ENCODE data around the gene SLC39A12. TPM values are rescaled to one million over a fixed set of nuclear protein-coding genes. Genes with fewer than 3 reads are reported as not detected.

Gene SLC39A12
- polyA plus RNA-seq, 2 donors = 0.01 TPM; not detected in 1

DNA sequence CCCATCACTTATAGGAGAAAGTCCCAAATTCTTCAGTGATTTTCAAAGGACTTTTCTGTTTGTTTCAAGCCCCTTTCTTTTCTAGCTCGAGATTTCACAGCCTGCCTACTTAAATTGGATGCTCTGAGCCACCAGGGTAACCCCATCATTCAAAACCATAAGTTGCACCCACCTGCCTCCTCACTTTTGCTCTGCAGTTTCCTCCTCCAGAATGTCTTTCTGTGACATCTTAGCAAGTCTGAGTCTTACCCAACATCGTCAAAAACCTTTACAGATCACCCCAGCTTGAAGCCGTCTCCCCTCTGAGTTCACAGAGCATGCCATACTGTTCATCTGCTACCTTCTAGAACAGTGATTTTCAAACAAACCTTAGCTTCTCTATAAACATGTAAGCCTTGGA is 124.2 kb downstream of the SLC39A12 start:
- Histone ChIP-seq H3K27me3 (ENCODE audit: control insufficient read depth in 1 of 2, insufficient read depth in 2 of 2, low read length in 2 of 2) (no peaks in the 10 kb centered on the region), H3K4me3 (ENCODE audit: low read depth in 1 of 2, low read length in 2 of 2) (no peak overlapping the region), H3K4me1 (ENCODE audit: control insufficient read depth in 2 of 2, insufficient read depth in 2 of 2, low read length in 1 of 2) (no peaks in the 10 kb centered on the region), H3K9me3 (ENCODE audit: control insufficient read depth in 2 of 2, insufficient read depth in 1 of 2, low read depth in 1 of 2, low read length in 1 of 2) (no peaks in the 10 kb centered on the region), H3K36me3 (ENCODE audit: control insufficient read depth in 2 of 2, insufficient read depth in 2 of 2, low read length in 1 of 2) (no peaks in the 10 kb centered on the region), H3K27ac (ENCODE audit: low read depth in 2 of 2, low read length in 1 of 2) (no peak overlapping the region)
- 70 to 73% methylated on average over 3 of the region's 3 CpGs for WGBS, 2 donors

DNA sequence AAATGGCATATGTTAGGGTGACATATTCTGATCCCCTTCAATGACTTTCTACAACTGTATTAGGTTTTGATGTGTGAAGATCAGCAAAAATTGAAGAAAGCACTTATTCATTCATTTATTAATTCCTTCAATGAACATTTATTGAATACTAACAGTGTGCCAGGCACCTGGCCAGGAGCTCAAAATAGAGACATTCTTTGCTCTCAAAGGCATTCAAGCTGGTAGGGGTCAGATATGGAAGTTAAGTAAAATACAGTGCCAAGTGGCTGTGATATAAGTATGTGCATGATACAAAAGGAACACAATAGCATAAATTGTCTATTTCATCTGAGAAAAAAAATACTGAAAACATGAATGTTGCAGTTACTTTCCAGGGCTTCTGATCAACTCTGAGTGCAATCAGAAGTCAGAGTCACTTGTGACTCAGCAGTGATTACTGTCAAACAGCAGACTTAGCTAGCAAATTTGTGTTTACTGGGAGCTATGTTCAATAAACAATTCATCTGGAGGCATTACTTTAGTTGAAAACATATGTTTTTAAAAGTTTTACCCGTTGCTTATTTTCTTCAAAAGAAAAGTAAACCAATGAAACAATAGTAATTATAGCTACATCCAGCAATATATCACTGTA is 128.1 kb downstream of the SLC39A12 start:
- H3K4me1 ChIP-seq (ENCODE audit: control insufficient read depth in 2 of 2, insufficient read depth in 2 of 2, low read length in 1 of 2) = no peaks in the 10 kb centered on the region
- no peaks in the 10 kb centered on the region for H3K27me3 ChIP-seq (ENCODE audit: control insufficient read depth in 1 of 2, insufficient read depth in 2 of 2, low read length in 2 of 2)
- 53 to 75% methylated on average over 1 of the region's 1 CpG for WGBS, 2 donors
- no peak overlapping the region for H3K27ac ChIP-seq (ENCODE audit: low read depth in 2 of 2, low read length in 1 of 2)
- no peaks in the 10 kb centered on the region for H3K9me3 ChIP-seq (ENCODE audit: control insufficient read depth in 2 of 2, insufficient read depth in 1 of 2, low read depth in 1 of 2, low read length in 1 of 2)
- no peak overlapping the region for H3K4me3 ChIP-seq (ENCODE audit: low read depth in 1 of 2, low read length in 2 of 2)
- H3K36me3 ChIP-seq (ENCODE audit: control insufficient read depth in 2 of 2, insufficient read depth in 2 of 2, low read length in 1 of 2) = no peaks in the 10 kb centered on the region

DNA sequence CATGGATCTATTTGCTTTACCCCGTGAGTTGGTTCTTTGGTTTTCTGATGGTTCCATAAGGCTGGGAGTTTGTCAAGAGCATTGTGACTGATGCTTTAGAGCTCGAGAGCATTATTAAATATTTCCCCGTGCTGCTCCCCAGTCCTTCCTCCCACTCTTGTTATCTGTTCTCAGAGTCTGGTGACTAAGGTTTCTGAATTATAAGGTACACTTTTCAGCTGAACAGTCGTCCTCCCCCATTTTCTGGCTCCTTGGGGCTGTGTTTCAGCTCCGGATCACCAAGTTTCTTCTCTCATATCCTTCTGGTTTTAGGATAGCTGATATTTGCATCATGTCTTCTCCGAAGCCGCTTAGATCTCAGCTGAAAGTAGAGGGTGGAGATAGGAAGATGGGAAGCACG is 130.7 kb downstream of the SLC39A12 start:
- H3K9me3 ChIP-seq (ENCODE audit: control insufficient read depth in 2 of 2, insufficient read depth in 1 of 2, low read depth in 1 of 2, low read length in 1 of 2) = no peaks in the 10 kb centered on the region
- no peaks in the 10 kb centered on the region for H3K27me3 ChIP-seq (ENCODE audit: control insufficient read depth in 1 of 2, insufficient read depth in 2 of 2, low read length in 2 of 2)
- WGBS, 2 donors = 77 to 82% methylated on average over 8 of the region's 8 CpGs
- H3K36me3 ChIP-seq (ENCODE audit: control insufficient read depth in 2 of 2, insufficient read depth in 2 of 2, low read length in 1 of 2) = no peaks in the 10 kb centered on the region
- H3K4me3 ChIP-seq (ENCODE audit: low read depth in 1 of 2, low read length in 2 of 2) = no peak overlapping the region
- no peak overlapping the region for H3K27ac ChIP-seq (ENCODE audit: low read depth in 2 of 2, low read length in 1 of 2)
- no peaks in the 10 kb centered on the region for H3K4me1 ChIP-seq (ENCODE audit: control insufficient read depth in 2 of 2, insufficient read depth in 2 of 2, low read length in 1 of 2)

DNA sequence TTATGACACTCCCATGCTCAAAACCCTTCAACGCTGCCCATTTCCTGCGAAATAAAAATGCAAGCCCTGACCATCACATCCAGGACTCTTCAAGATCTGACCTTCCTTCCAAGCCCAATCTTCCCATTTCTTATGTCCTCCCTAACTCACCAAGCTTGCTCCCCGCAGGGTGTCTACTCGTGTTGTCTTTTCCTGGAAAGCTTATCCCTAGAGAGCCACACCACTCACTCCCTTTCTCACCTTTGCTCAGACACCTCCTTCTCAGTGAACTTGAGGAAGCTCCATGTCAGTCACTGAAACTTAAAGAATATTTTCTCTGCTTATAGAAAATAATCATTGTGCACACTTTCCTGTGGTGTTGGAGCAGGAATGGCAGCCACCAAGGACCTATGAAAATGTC is 134.1 kb downstream of the SLC39A12 start:
- H3K27me3 ChIP-seq (ENCODE audit: control insufficient read depth in 1 of 2, insufficient read depth in 2 of 2, low read length in 2 of 2) = no peaks in the 10 kb centered on the region
- peak overlapping the region in 1 of 2 donors; percentile 35 for H3K27ac ChIP-seq (ENCODE audit: low read depth in 2 of 2, low read length in 1 of 2)
- no peak overlapping the region for H3K4me3 ChIP-seq (ENCODE audit: low read depth in 1 of 2, low read length in 2 of 2)
- H3K4me1 ChIP-seq (ENCODE audit: control insufficient read depth in 2 of 2, insufficient read depth in 2 of 2, low read length in 1 of 2) = no peaks in the 10 kb centered on the region
- no peaks in the 10 kb centered on the region for H3K9me3 ChIP-seq (ENCODE audit: control insufficient read depth in 2 of 2, insufficient read depth in 1 of 2, low read depth in 1 of 2, low read length in 1 of 2)
- 81 to 82% methylated on average over 4 of the region's 4 CpGs for WGBS, 2 donors
- H3K36me3 ChIP-seq (ENCODE audit: control insufficient read depth in 2 of 2, insufficient read depth in 2 of 2, low read length in 1 of 2) = no peaks in the 10 kb centered on the region

DNA sequence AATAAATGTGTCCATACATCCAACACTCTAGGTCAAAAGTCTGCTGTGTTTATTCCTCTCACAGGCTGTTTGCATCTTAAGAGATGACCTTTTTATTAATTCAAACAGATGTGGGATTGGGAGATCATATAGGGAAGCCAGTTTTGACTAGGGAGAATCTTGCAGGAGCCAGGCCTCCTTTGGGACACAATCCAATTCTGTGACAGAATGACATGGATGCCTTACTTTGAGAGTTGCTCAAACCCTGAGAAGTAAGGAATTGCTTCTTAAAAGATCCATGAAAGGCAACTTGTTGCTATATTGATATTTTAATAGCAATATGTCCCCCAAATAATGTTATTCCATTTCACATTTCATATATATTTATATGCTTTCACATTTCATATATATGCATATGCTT is 135.0 kb downstream of the SLC39A12 start:
- Histone ChIP-seq H3K4me3 (ENCODE audit: low read depth in 1 of 2, low read length in 2 of 2) (no peak overlapping the region), H3K27me3 (ENCODE audit: control insufficient read depth in 1 of 2, insufficient read depth in 2 of 2, low read length in 2 of 2) (no peaks in the 10 kb centered on the region), H3K27ac (ENCODE audit: low read depth in 2 of 2, low read length in 1 of 2) (no peak overlapping the region), H3K4me1 (ENCODE audit: control insufficient read depth in 2 of 2, insufficient read depth in 2 of 2, low read length in 1 of 2) (no peaks in the 10 kb centered on the region), H3K36me3 (ENCODE audit: control insufficient read depth in 2 of 2, insufficient read depth in 2 of 2, low read length in 1 of 2) (no peaks in the 10 kb centered on the region), H3K9me3 (ENCODE audit: control insufficient read depth in 2 of 2, insufficient read depth in 1 of 2, low read depth in 1 of 2, low read length in 1 of 2) (no peaks in the 10 kb centered on the region)

DNA sequence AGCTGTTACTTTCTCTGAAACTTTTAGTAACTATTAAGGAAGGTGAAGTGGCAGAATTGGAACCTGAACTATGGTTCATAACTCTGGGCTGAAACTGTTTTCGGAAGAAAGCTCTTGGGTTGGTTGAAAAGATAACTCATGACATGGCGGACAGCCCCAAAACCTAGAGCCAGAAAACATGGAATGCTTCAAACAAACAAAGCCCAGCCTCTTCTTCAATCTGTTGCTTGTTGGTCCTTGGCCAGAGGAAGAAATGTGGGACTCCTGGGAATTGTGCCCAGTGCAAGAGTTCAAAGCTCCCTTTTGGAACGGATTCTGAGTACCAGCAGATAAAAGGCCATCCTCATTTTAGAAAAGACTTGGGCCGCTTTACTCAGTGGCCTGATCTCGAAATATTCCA is 135.6 kb downstream of the SLC39A12 start:
- WGBS, 2 donors = 62 to 63% methylated on average over 5 of the region's 5 CpGs
- Histone ChIP-seq H3K36me3 (ENCODE audit: control insufficient read depth in 2 of 2, insufficient read depth in 2 of 2, low read length in 1 of 2) (no peaks in the 10 kb centered on the region), H3K27me3 (ENCODE audit: control insufficient read depth in 1 of 2, insufficient read depth in 2 of 2, low read length in 2 of 2) (no peaks in the 10 kb centered on the region), H3K4me3 (ENCODE audit: low read depth in 1 of 2, low read length in 2 of 2) (no peak overlapping the region), H3K4me1 (ENCODE audit: control insufficient read depth in 2 of 2, insufficient read depth in 2 of 2, low read length in 1 of 2) (no peaks in the 10 kb centered on the region), H3K27ac (ENCODE audit: low read depth in 2 of 2, low read length in 1 of 2) (no peak overlapping the region), H3K9me3 (ENCODE audit: control insufficient read depth in 2 of 2, insufficient read depth in 1 of 2, low read depth in 1 of 2, low read length in 1 of 2) (no peaks in the 10 kb centered on the region)

Other genes starting within 250 kb of the SLC39A12 start
- gene TMEM236, start 199.7 kb upstream of the SLC39A12 start, polyA plus RNA-seq = under 1 TPM; 0.01 to 0.08 TPM
- 1 to 10 TPM in 1 of 2 donors, under 1 TPM in 1; 0.90 to 1.0 TPM for gene MRC1, start 142.6 kb upstream of the SLC39A12 start, polyA plus RNA-seq
- 1 to 10 TPM; 3.8 to 5.1 TPM for gene CACNB2, start 188.5 kb downstream of the SLC39A12 start, polyA plus RNA-seq

All from esophagus (tissue), 2 donors.